PC-9 (cell line): ENCODE results near the gene ST7. TPM values are rescaled to one million over a fixed set of nuclear protein-coding genes. Genes with fewer than 3 reads are reported as not detected.

Experiments
- BruUV-seq: library from RNA; stranded (reverse); fragments of 400-500 nt; replicated peaks from 2 replicates; lab custom pipeline; 2021; lab: Mats Ljungman, UMichigan
- CTCF ChIA-PET: fragments of 300-600 bp; sonication (Branson Sonifier 250); formaldehyde crosslinking; loops from one replicate; lab custom pipeline; 2022; ENCODE audit warnings: antibody characterized with exemption; lab: Charles Lee
- POLR2A ChIA-PET: fragments of 300-600 bp; sonication (Branson Sonifier 250); formaldehyde crosslinking; loops from one replicate; lab custom pipeline; 2022; ENCODE audit warnings: antibody characterized with exemption; ENCODE audit not compliant: unreplicated experiment; lab: Charles Lee
- DNase-seq, 2 experiments: peaks; one replicate each; pipeline versions ENCODE4 v3.0.0 to v3.0.0-alpha.2; 2015 to 2022; ENCODE audit warnings: mixed read lengths in 1 of 2
- H2AFZ ChIP-seq: fragments of 200-600 bp; sonication (generic); 2 replicates; pipeline ENCODE4 v1.8.1; 2017; ENCODE audit warnings: antibody characterized with exemption
- H3F3A ChIP-seq: fragments of 200-600 bp; sonication (generic); 2 replicates; pipeline ENCODE4 v1.8.1; 2017; ENCODE audit warnings: antibody characterized with exemption, mild to moderate bottlenecking, low read depth; ENCODE audit not compliant: insufficient read depth
- H3K27ac ChIP-seq: fragments of 200-600 bp; sonication (generic); 2 replicates; pipeline ENCODE4 v1.6.1; 2016; ENCODE audit warnings: mixed run types
- H3K27me3 ChIP-seq: fragments of 200-600 bp; sonication (generic); 2 replicates; pipeline ENCODE4 v1.6.1; 2016; ENCODE audit warnings: low read depth, mixed run types; ENCODE audit not compliant: insufficient read depth
- H3K36me3 ChIP-seq: fragments of 200-600 bp; sonication (generic); 2 replicates; pipeline ENCODE4 v1.6.1; 2016; ENCODE audit warnings: low read depth, mixed run types
- H3K4me1 ChIP-seq: fragments of 200-600 bp; sonication (generic); replicated peaks from 2 replicates; pipeline ENCODE4 v1.6.1; 2016; ENCODE audit warnings: mixed run types; ENCODE audit not compliant: insufficient read depth
- H3K4me2 ChIP-seq: fragments of 200-600 bp; sonication (generic); 2 replicates; pipeline ENCODE4 v1.6.1; 2017; ENCODE audit warnings: mixed run types
- H3K4me3 ChIP-seq: fragments of 200-600 bp; sonication (generic); 2 replicates; pipeline ENCODE4 v1.6.1; 2016; ENCODE audit warnings: mixed run types
- H3K79me2 ChIP-seq: fragments of 200-600 bp; sonication (generic); 2 replicates; pipeline ENCODE4 v1.6.1; 2017; ENCODE audit warnings: low read depth, mixed run types
- H3K9me2 ChIP-seq: fragments of 200-600 bp; sonication (generic); 2 replicates; pipeline ENCODE4 v1.8.1; 2017; ENCODE audit warnings: mild to moderate bottlenecking; ENCODE audit not compliant: insufficient read depth
- H3K9me3 ChIP-seq: fragments of 200-600 bp; sonication (generic); 2 replicates; pipeline ENCODE4 v1.8.1; 2016; ENCODE audit warnings: low read depth; ENCODE audit not compliant: insufficient read depth
- H4K20me1 ChIP-seq: fragments of 200-600 bp; sonication (generic); 2 replicates; pipeline ENCODE4 v1.8.1; 2017; ENCODE audit not compliant: insufficient read depth
- CTCF ChIP-seq: fragments of 200-600 bp; sonication (generic); conservative IDR thresholded peaks from 2 replicates; pipeline ENCODE4 v1.6.1; 2017; ENCODE audit warnings: mixed run types, antibody characterized with exemption, mild to moderate bottlenecking, moderate library complexity
- EZH2 ChIP-seq: fragments of 200-600 bp; sonication (generic); IDR thresholded peaks from 2 replicates; pipeline ENCODE4 v1.8.0; 2017; ENCODE audit warnings: antibody characterized with exemption, low read depth
- intact Hi-C: fragments of 100-400 bp; cut with micrococcal nuclease; formaldehyde crosslinking; loops from one replicate; pipeline ENCODE4 v1.10.0; 2022; ENCODE audit not compliant: unreplicated experiment
- total RNA-seq: library from RNA; stranded (reverse); gene quantifications from 2 replicates; pipeline ENCODE4 v1.2.3, GENCODE V29; 2021

Gene ST7
- total RNA-seq, 1 experiment from 2014 or later, result 25.8 TPM

- no peaks in the 10 kb centered on the region for H3K79me2 ChIP-seq
- POLR2A ChIA-PET, result no interaction called here
- H3K4me2 ChIP-seq, result no peak overlapping the region
- DNase-seq, result no peak
- H3F3A ChIP-seq, result no peaks in the 10 kb centered on the region
- H2AFZ ChIP-seq, result no peak overlapping the region
- H3K4me1 ChIP-seq, result no peaks in the 10 kb centered on the region
- intact Hi-C loops, result no loop called here
- H3K4me3 ChIP-seq, result no peak overlapping the region
- no TSS peak for BruUV-seq
- H4K20me1 ChIP-seq, result no peaks in the 10 kb centered on the region
- no peaks in the 10 kb centered on the region for H3K27me3 ChIP-seq
- TF ChIP-seq CTCF (no peak), EZH2 (no peak)
- no peaks in the 10 kb centered on the region for H3K36me3 ChIP-seq
- no peaks in the 10 kb centered on the region for H3K9me3 ChIP-seq
- no peak overlapping the region for H3K27ac ChIP-seq
- H3K9me2 ChIP-seq, result no peaks in the 10 kb centered on the region
- CTCF ChIA-PET, result no interaction called here
These were observed 141.8 kb downstream of the ST7 start for GRCh38 chr7:117095055-117095454.

- Histone ChIP-seq H3K27me3 (no peaks in the 10 kb centered on the region), H3F3A (no peaks in the 10 kb centered on the region), H3K36me3 (no peaks in the 10 kb centered on the region), H3K9me2 (no peaks in the 10 kb centered on the region), H3K4me2 (no peak overlapping the region), H4K20me1 (no peaks in the 10 kb centered on the region), H3K4me1 (no peaks in the 10 kb centered on the region), H3K27ac (no peak overlapping the region), H3K9me3 (no peaks in the 10 kb centered on the region), H3K4me3 (no peak overlapping the region), H2AFZ (no peak overlapping the region), H3K79me2 (no peaks in the 10 kb centered on the region)
- no TSS peak for BruUV-seq
- ChIA-PET POLR2A (no interaction called here), CTCF (no interaction called here)
- intact Hi-C loops, result no loop called here
- no peak for DNase-seq
- no peak for TF ChIP-seq EZH2
- no peak for TF ChIP-seq CTCF
These were observed 143.0 kb downstream of the ST7 start for GRCh38 chr7:117096330-117096729.

- H3K27me3 ChIP-seq, result no peaks in the 10 kb centered on the region
- TF ChIP-seq CTCF, result no peak
- no peak for TF ChIP-seq EZH2
- no peaks in the 10 kb centered on the region for H3K79me2 ChIP-seq
- BruUV-seq, result no TSS peak
- intact Hi-C loops, result no loop called here
- H3K4me3 ChIP-seq, result no peak overlapping the region
- H4K20me1 ChIP-seq, result no peaks in the 10 kb centered on the region
- H3K27ac ChIP-seq, result no peak overlapping the region
- H3K9me2 ChIP-seq, result no peaks in the 10 kb centered on the region
- H2AFZ ChIP-seq, result no peak overlapping the region
- H3K36me3 ChIP-seq, result no peaks in the 10 kb centered on the region
- H3K9me3 ChIP-seq, result no peaks in the 10 kb centered on the region
- ChIA-PET CTCF (interaction anchor here (0.6 kb wide), 1 partner anchor 308 kb away, joined by 3 read pairs; no protein-coding TSS in a partner anchor), POLR2A (no interaction called here)
- H3K4me1 ChIP-seq, result no peaks in the 10 kb centered on the region
- H3K4me2 ChIP-seq, result no peak overlapping the region
- H3F3A ChIP-seq, result no peaks in the 10 kb centered on the region
- no peak for DNase-seq
These were observed 143.6 kb downstream of the ST7 start for GRCh38 chr7:117096942-117097341.
